ENCODE results near the gene SLC25A38. TPM values are rescaled to one million over a fixed set of nuclear protein-coding genes. Genes with fewer than 3 reads are reported as not detected.
A peak's percentile ranks its signal among the peaks of the same experiment; 100 is the strongest.
"Not testable (repeated sequence)": the region's sequence is repeated elsewhere in the genome, so short reads cannot be mapped to it uniquely, and the experiment has no call there.

Gene SLC25A38
- total RNA-seq, 1 experiment from 2014 or later, result 48.2 TPM

DNA sequence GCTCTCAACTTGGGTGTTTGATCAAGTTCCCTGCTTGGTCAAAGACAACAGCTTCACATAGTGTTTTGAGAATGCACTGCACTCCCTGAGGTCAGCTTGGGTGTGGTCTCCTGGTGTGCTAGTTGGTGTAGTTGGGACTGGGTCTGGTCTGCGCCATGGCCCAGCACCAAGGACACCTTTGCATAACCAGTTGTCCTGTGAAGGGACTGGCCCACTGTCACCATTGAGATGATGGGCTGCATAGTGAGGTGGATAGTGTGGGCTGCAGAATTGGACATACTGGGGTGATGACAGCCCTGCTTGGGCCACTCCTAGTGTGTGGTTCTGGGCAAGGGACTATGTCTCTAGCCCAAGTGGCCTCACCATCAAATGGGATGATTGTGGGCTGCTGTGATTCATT is 32.8 kb downstream of the SLC25A38 start:
- Histone ChIP-seq H3K56ac (ENCODE audit: insufficient read length, low read depth, low read length) (no peak overlapping the region), H3K23me2 (ENCODE audit: insufficient read length, low read depth, low read length, poor library complexity, severe bottlenecking) (no peaks in the 10 kb centered on the region), H3T11ph (ENCODE audit: low read length) (no peak overlapping the region), H2BK20ac (ENCODE audit: low read depth, low read length, poor library complexity, severe bottlenecking) (no peak overlapping the region), H3K27me3 (ENCODE audit: insufficient read depth, low read length) (no peaks in the 10 kb centered on the region), H2AFZ (ENCODE audit: low read length) (no peak overlapping the region), H2BK5ac (ENCODE audit: insufficient read length, low read length) (no peak overlapping the region), H4K8ac (replicated peaks; ENCODE audit: insufficient read length, low read depth, low read length) (no peak overlapping the region), H3K27ac (ENCODE audit: insufficient read length, low read depth, low read length) (no peak overlapping the region), H2BK120ac (ENCODE audit: low read depth, low read length, poor library complexity, severe bottlenecking) (no peak overlapping the region), H2BK12ac (ENCODE audit: insufficient read length, low read depth, low read length) (no peak overlapping the region), H3K4ac (ENCODE audit: low read depth, low read length) (no peak overlapping the region), H3K4me2 (ENCODE audit: insufficient read depth, insufficient read length, low read length) (no peak overlapping the region), H2BK15ac (ENCODE audit: low read depth, low read length) (no peak overlapping the region), H3K9ac (ENCODE audit: extremely low read depth, insufficient read length, low read length) (no peak overlapping the region), H2AK5ac (ENCODE audit: insufficient read length, low read length) (no peak overlapping the region), H3K9me3 (ENCODE audit: control insufficient read depth, low read depth, low read length) (no peaks in the 10 kb centered on the region), H4K5ac (ENCODE audit: insufficient read length, low read depth, low read length) (no peak overlapping the region), H4K20me1 (ENCODE audit: control insufficient read depth, insufficient read depth, insufficient read length) (no peaks in the 10 kb centered on the region), H4K91ac (ENCODE audit: insufficient read length, low read depth, low read length) (no peak overlapping the region), H3K4me1 (ENCODE audit: insufficient read depth, low read length) (no peaks in the 10 kb centered on the region), H3K79me2 (ENCODE audit: insufficient read depth, low read length) (no peaks in the 10 kb centered on the region), H3K23ac (ENCODE audit: insufficient read length, low read depth, low read length) (no peak overlapping the region), H3K14ac (ENCODE audit: insufficient read depth, low read length) (no peak overlapping the region), H3K79me1 (ENCODE audit: insufficient read depth, low read depth, low read length, poor library complexity, severe bottlenecking) (no peaks in the 10 kb centered on the region), H3K18ac (ENCODE audit: insufficient read length, low read depth, low read length) (no peak overlapping the region)
- Mint-ChIP-seq H3K4me1 (peaks cover 19 to 41% of the 10 kb centered on the region in 2 experiments), H3K27me3 (ENCODE audit: low read depth) (peaks cover 5% of the 10 kb centered on the region), H3K4me3 (no peak overlapping the region), H3K27ac (peak overlapping the region in 1 of 3 experiments; percentile 69; a peak in 1 of 7 replicates), H3K36me3 (ENCODE audit: insufficient read depth in 1 of 3, low read depth in 3 of 3) (peaks cover 24 to 40% (median 30%) of the 10 kb centered on the region in 3 experiments; a peak in 6 of 7 replicates), H3K9me3 (no peaks in the 10 kb centered on the region)
- no CpG with 5 or more reads among the region's 1 CpG for WGBS (ENCODE audit: extremely low coverage, insufficient read length, low lambda C conversion rate)
- TF ChIP-seq, protein P1, sequence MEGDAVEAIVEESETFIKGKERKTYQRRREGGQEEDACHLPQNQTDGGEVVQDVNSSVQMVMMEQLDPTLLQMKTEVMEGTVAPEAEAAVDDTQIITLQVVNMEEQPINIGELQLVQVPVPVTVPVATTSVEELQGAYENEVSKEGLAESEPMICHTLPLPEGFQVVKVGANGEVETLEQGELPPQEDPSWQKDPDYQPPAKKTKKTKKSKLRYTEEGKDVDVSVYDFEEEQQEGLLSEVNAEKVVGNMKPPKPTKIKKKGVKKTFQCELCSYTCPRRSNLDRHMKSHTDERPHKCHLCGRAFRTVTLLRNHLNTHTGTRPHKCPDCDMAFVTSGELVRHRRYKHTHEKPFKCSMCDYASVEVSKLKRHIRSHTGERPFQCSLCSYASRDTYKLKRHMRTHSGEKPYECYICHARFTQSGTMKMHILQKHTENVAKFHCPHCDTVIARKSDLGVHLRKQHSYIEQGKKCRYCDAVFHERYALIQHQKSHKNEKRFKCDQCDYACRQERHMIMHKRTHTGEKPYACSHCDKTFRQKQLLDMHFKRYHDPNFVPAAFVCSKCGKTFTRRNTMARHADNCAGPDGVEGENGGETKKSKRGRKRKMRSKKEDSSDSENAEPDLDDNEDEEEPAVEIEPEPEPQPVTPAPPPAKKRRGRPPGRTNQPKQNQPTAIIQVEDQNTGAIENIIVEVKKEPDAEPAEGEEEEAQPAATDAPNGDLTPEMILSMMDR (conservative IDR thresholded peaks at IDR 0.05), result no peak
- DNase-seq, result no peak

DNA sequence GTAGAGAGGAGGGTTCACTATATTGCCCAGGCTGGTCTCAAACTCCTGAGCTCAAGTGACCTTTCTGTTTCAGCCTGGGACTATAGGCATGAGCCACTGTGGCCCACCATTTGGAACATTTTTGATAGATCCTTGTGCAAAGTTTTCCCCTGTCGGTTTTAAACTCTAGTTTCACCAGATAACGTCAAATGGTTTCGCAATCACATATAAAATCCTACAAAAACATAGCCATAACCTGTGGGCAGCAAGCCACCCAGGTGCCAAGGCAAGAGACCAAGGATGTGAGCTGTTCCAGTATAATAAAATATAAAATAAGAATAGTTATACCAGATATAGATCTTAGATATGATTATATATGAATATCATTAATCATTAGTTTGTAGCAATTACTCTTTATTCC is 33.8 kb downstream of the SLC25A38 start:
- no CpG with 5 or more reads among the region's 3 CpGs for WGBS (ENCODE audit: extremely low coverage, insufficient read length, low lambda C conversion rate)
- H3K4me3 Mint-ChIP-seq; H4K91ac ChIP-seq (ENCODE audit: insufficient read length, low read depth, low read length); H3K9me3 Mint-ChIP-seq; H3K27me3 ChIP-seq (ENCODE audit: insufficient read depth, low read length); H3K27me3 Mint-ChIP-seq (ENCODE audit: low read depth); H3K79me2 ChIP-seq (ENCODE audit: insufficient read depth, low read length); H3K79me1 ChIP-seq (ENCODE audit: insufficient read depth, low read depth, low read length, poor library complexity, severe bottlenecking); H2BK120ac ChIP-seq (ENCODE audit: low read depth, low read length, poor library complexity, severe bottlenecking); H3K56ac ChIP-seq (ENCODE audit: insufficient read length, low read depth, low read length); H3K23me2 ChIP-seq (ENCODE audit: insufficient read length, low read depth, low read length, poor library complexity, severe bottlenecking); H4K5ac ChIP-seq (ENCODE audit: insufficient read length, low read depth, low read length); H3K18ac ChIP-seq (ENCODE audit: insufficient read length, low read depth, low read length); H3T11ph ChIP-seq (ENCODE audit: low read length); H2BK5ac ChIP-seq (ENCODE audit: insufficient read length, low read length); H3K27ac ChIP-seq (ENCODE audit: insufficient read length, low read depth, low read length); H4K8ac ChIP-seq (replicated peaks; ENCODE audit: insufficient read length, low read depth, low read length); H2BK15ac ChIP-seq (ENCODE audit: low read depth, low read length); H3K27ac Mint-ChIP-seq; H3K4me1 ChIP-seq (ENCODE audit: insufficient read depth, low read length); H2BK12ac ChIP-seq (ENCODE audit: insufficient read length, low read depth, low read length); DNase-seq; H2BK20ac ChIP-seq (ENCODE audit: low read depth, low read length, poor library complexity, severe bottlenecking); H4K20me1 ChIP-seq (ENCODE audit: control insufficient read depth, insufficient read depth, insufficient read length); H3K4ac ChIP-seq (ENCODE audit: low read depth, low read length); H2AK5ac ChIP-seq (ENCODE audit: insufficient read length, low read length); H3K4me2 ChIP-seq (ENCODE audit: insufficient read depth, insufficient read length, low read length); H3K23ac ChIP-seq (ENCODE audit: insufficient read length, low read depth, low read length); H3K9me3 ChIP-seq (ENCODE audit: control insufficient read depth, low read depth, low read length); H3K14ac ChIP-seq (ENCODE audit: insufficient read depth, low read length); H3K9ac ChIP-seq (ENCODE audit: extremely low read depth, insufficient read length, low read length); H2AFZ ChIP-seq (ENCODE audit: low read length): not testable (repeated sequence)
- peaks cover 19 to 39% of the 10 kb centered on the region in 2 experiments for H3K4me1 Mint-ChIP-seq
- peaks cover 14 to 29% (median 23%) of the 10 kb centered on the region in 3 experiments; a peak in 6 of 7 replicates for H3K36me3 Mint-ChIP-seq (ENCODE audit: insufficient read depth in 1 of 3, low read depth in 3 of 3)

All from H9 (cell line).